ENCODE data around the gene PRDM11.

PRDM11 gene

GRCh38 chr11:45266676-45267020 lies 120.2 kb downstream of the PRDM11 start:
- DNase-seq, result no peak

- DNase-seq, result no peak
These were observed 120.6 kb downstream of the PRDM11 start for GRCh38 chr11:45267052-45267451.

GRCh38 chr11:45267652-45268299 lies 121.3 kb downstream of the PRDM11 start:
- no peak for DNase-seq

GRCh38 chr11:45269678-45270077 lies 123.2 kb downstream of the PRDM11 start:
- DNase-seq, result no peak

GRCh38 chr11:45270946-45271716 lies 124.7 kb downstream of the PRDM11 start:
- DNase-seq, result no peak

- no peak for DNase-seq
These were observed 126.3 kb downstream of the PRDM11 start for GRCh38 chr11:45272701-45273100.

GRCh38 chr11:45273509-45273908 lies 127.1 kb downstream of the PRDM11 start:
- DNase-seq, result no peak

- no peak for DNase-seq
These were observed 127.8 kb downstream of the PRDM11 start for GRCh38 chr11:45274206-45274605.

GRCh38 chr11:45275828-45276227 lies 129.4 kb downstream of the PRDM11 start:
- no peak for DNase-seq

GRCh38 chr11:45278714-45279113 lies 132.3 kb downstream of the PRDM11 start:
- DNase-seq, result no peak

- DNase-seq, result no peak
These were observed 133.2 kb downstream of the PRDM11 start for GRCh38 chr11:45279645-45280044.

GRCh38 chr11:45280449-45280848 lies 134.0 kb downstream of the PRDM11 start:
- no peak for DNase-seq

- DNase-seq, result no peak
These were observed 135.6 kb downstream of the PRDM11 start for GRCh38 chr11:45282081-45282480.

Data from GOT3 (cell line).